Spleen (tissue), 7 donors: Measurements from ENCODE around the gene RPL31.

Source experiments
- CTCF ChIP-seq, 11 experiments: fragments of 200-600 bp in 7 of 11; fragments of 450-650 bp in 4 of 11; sonication (generic) in 4 of 11; IDR thresholded peaks in 8 of 11; conservative IDR thresholded peaks in 3 of 11; 1 replicate in 7 of 11; 2 replicates in 4 of 11; pipeline versions ENCODE4 v1.4.0 to v1.8.0; 2016 to 2021; ENCODE audit warnings: antibody characterized with exemption in 11 of 11, inconsistent platforms in 4 of 11, mild to moderate bottlenecking in 1 of 11
- POLR2AphosphoS5 ChIP-seq, 3 donors: sonication (generic); formaldehyde crosslinking; IDR thresholded peaks; one replicate each; pipeline ENCODE4 v1.5.1; 2017; ENCODE audit warnings: antibody characterized with exemption in 3 of 3
- donor health status: DM: no; HTN: no; CAD: no; lungs with moderate emphysema.
- donor health status: DM: no; HTN: no; CAD: no.
- donor health status: DM: no; HTN: no; CAD: no.

GRCh38 chr2:100976061-100976460, 26.0 kb upstream of the RPL31 start:
- TF ChIP-seq CTCF (IDR thresholded peaks at IDR 0.05 in 8 of 11, conservative IDR thresholded peaks at IDR 0.05 in 3 of 11): no peak
- TF ChIP-seq POLR2AphosphoS5 (IDR thresholded peaks at IDR 0.05): no peak
